HCT116 (cell line): Measurements from ENCODE around the gene TRABD.
A peak's percentile ranks its signal among the peaks of the same experiment; 100 is the strongest.

Source experiments
- ATF3 ChIP-seq: IDR thresholded peaks from 2 replicates; pipeline ENCODE4 v1.6.1; 2012
- CTCF ChIP-seq, 3 experiments: fragments of 200-600 bp in 1 of 3; sonication (generic) in 1 of 3; IDR thresholded peaks in 2 of 3; conservative IDR thresholded peaks in 1 of 3; 2 replicates each; pipeline ENCODE4 v1.5.1; 2012 to 2017; ENCODE audit warnings: low read depth in 2 of 3, low read length in 2 of 3, antibody characterized with exemption in 1 of 3, borderline replicate concordance in 1 of 3, control low read depth in 1 of 3, mild to moderate bottlenecking in 1 of 3, mixed read lengths in 1 of 3, mixed run types in 1 of 3, moderate library complexity in 1 of 3; ENCODE audit not compliant: insufficient read depth in 1 of 3
- EZH2 ChIP-seq: fragments of 200-600 bp; sonication (generic); IDR thresholded peaks from 2 replicates; pipeline ENCODE4 v1.6.1; 2017; ENCODE audit warnings: antibody characterized with exemption, mixed run types
- EZH2phosphoT487 ChIP-seq: fragments of 200-600 bp; IDR thresholded peaks from 2 replicates; pipeline ENCODE4 v1.6.1; 2018; ENCODE audit warnings: antibody characterized with exemption, borderline replicate concordance
- MAX ChIP-seq: IDR thresholded peaks from 2 replicates; pipeline ENCODE4 v1.6.1; 2012
- POLR2A ChIP-seq: IDR thresholded peaks from 2 replicates; pipeline ENCODE4 v1.7.0; 2011; ENCODE audit warnings: borderline replicate concordance; ENCODE audit not compliant: insufficient read depth, insufficient read length; ENCODE audit errors: extremely low read depth
- RAD21 ChIP-seq: IDR thresholded peaks from 2 replicates; pipeline ENCODE4 v1.6.1; 2012; ENCODE audit warnings: low read depth, mild to moderate bottlenecking
- SP1 ChIP-seq: IDR thresholded peaks from 2 replicates; pipeline ENCODE4 v1.6.1; 2012; ENCODE audit warnings: low read depth
- TCF7L2 ChIP-seq: IDR thresholded peaks from 2 replicates; pipeline ENCODE4 v1.7.0; 2011; ENCODE audit warnings: borderline replicate concordance, inconsistent platforms; ENCODE audit not compliant: insufficient read depth, insufficient read length; ENCODE audit errors: extremely low read depth

- TF ChIP-seq POLR2A (no peak), TCF7L2 (no peak), ATF3 (no peak), EZH2 (no peak), RAD21 (peak; percentile 84), SP1 (no peak), EZH2phosphoT487 (no peak), CTCF (IDR thresholded peaks at IDR 0.05 in 2 of 3, conservative IDR thresholded peaks at IDR 0.05 in 1 of 3; ENCODE audit: borderline replicate concordance in 1 of 3, insufficient read depth in 1 of 3, low read depth in 2 of 3, low read length in 2 of 3) (peak; percentile 69 to 85 (median 82); a peak in 5 of 6 replicates), MAX (no peak)
Measured at GRCh38 chr22:50146439-50147238, 39.1 kb upstream of the TRABD start.
